Stimulated activated CD4-positive, alpha-beta T cell treated with anti-CD3 and anti-CD28 coated beads, TNF-alpha, amount 100 ng/mL, for 24 hours (primary cell): Measurements from ENCODE around the gene BMP6.
A peak's percentile ranks its signal among the peaks of the same experiment; 100 is the strongest.

Source experiments
- DNase-seq, 3 experiments: peaks; one replicate each; pipeline ENCODE4 v3.0.0-alpha.2; 2020; ENCODE audit warnings: low read depth in 3 of 3

Gene BMP6

GRCh38 chr6:7903673-7904072, 177.8 kb downstream of the BMP6 start:
- no peak for DNase-seq

GRCh38 chr6:7904654-7905319, 178.9 kb downstream of the BMP6 start:
- no peak for DNase-seq

- DNase-seq, result no peak
Observed at GRCh38 chr6:7905416-7905815, 179.5 kb downstream of the BMP6 start.

GRCh38 chr6:7906741-7907140, 180.8 kb downstream of the BMP6 start:
- no peak for DNase-seq

- DNase-seq, result no peak
Observed at GRCh38 chr6:7907159-7907558, 181.3 kb downstream of the BMP6 start.

- peak; percentile 24 to 58 (median 31) for DNase-seq
Observed at GRCh38 chr6:7909323-7910276, 183.7 kb downstream of the BMP6 start.

- no peak for DNase-seq
Observed at GRCh38 chr6:7910298-7910653, 184.4 kb downstream of the BMP6 start.

GRCh38 chr6:7910654-7911344, 184.9 kb downstream of the BMP6 start, which contains the start of gene TXNDC5:
TXNDC5 (minus strand) TSS chr6:7910788; CDS start chr6:7910776, 12 bp downstream.
- DNase-seq, result peak; percentile 50 to 77 (median 59)

GRCh38 chr6:7911345-7911725, 185.4 kb downstream of the BMP6 start:
- DNase-seq, result no peak

- no peak for DNase-seq
Observed at GRCh38 chr6:7912024-7912423, 186.1 kb downstream of the BMP6 start.

- DNase-seq, result no peak
Observed at GRCh38 chr6:7912736-7913517, 187.0 kb downstream of the BMP6 start.

GRCh38 chr6:7914311-7914710, 188.4 kb downstream of the BMP6 start:
- DNase-seq, result no peak

- DNase-seq, result no peak
Observed at GRCh38 chr6:7914991-7915789, 189.3 kb downstream of the BMP6 start.

GRCh38 chr6:7916959-7917358, 191.1 kb downstream of the BMP6 start:
- no peak for DNase-seq

- no peak for DNase-seq
Observed at GRCh38 chr6:7917729-7918128, 191.8 kb downstream of the BMP6 start.

GRCh38 chr6:7918403-7918802, 192.5 kb downstream of the BMP6 start:
- DNase-seq, result no peak

GRCh38 chr6:7919871-7920270, 194.0 kb downstream of the BMP6 start:
- DNase-seq, result peak; percentile 9 to 44 (median 30)

GRCh38 chr6:7920425-7920824, 194.5 kb downstream of the BMP6 start:
- no peak for DNase-seq

- no peak for DNase-seq
Observed at GRCh38 chr6:7921046-7921445, 195.1 kb downstream of the BMP6 start.

GRCh38 chr6:7921632-7922092, 195.8 kb downstream of the BMP6 start:
- DNase-seq, result no peak

- DNase-seq, result no peak
Observed at GRCh38 chr6:7922596-7922995, 196.7 kb downstream of the BMP6 start.
